GM19239 (cell line): ENCODE measurements around the gene TPSB2.

ENCODE experiments used
- DNase-seq: peaks from one replicate; pipeline ENCODE4 v3.0.0; 2011; ENCODE audit warnings: low spot score; ENCODE audit not compliant: insufficient read length
- FAIRE-seq: peaks from 2 replicates; lab custom pipeline; 2011; peaks lifted over from hg19 to GRCh38; lab: Jason Lieb, UNC

The TPSB2 gene

GRCh38 chr16:1222553-1223354, 7.2 kb downstream of the TPSB2 start:
- FAIRE-seq (no peak), DNase-seq (no peak)

- no peak for DNase-seq
- FAIRE-seq = no peak
Measured at GRCh38 chr16:1221628-1222552, 8.1 kb downstream of the TPSB2 start.

- FAIRE-seq (no peak), DNase-seq (no peak)
Measured at GRCh38 chr16:1220841-1221627, 8.9 kb downstream of the TPSB2 start.

GRCh38 chr16:1220098-1220728, 9.8 kb downstream of the TPSB2 start:
- DNase-seq (no peak), FAIRE-seq (no peak)

GRCh38 chr16:1218930-1219611, 10.9 kb downstream of the TPSB2 start:
- DNase-seq (no peak), FAIRE-seq (no peak)

GRCh38 chr16:1218061-1218929, 11.7 kb downstream of the TPSB2 start:
- FAIRE-seq (no peak), DNase-seq (no peak)

GRCh38 chr16:1217526-1217925, 12.5 kb downstream of the TPSB2 start:
- DNase-seq (no peak), FAIRE-seq (no peak)

GRCh38 chr16:1216681-1217400, 13.1 kb downstream of the TPSB2 start:
- DNase-seq = no peak
- no peak for FAIRE-seq

GRCh38 chr16:1216296-1216619, 13.7 kb downstream of the TPSB2 start:
- DNase-seq (no peak), FAIRE-seq (no peak)

GRCh38 chr16:1215574-1216295, 14.2 kb downstream of the TPSB2 start:
- no peak for DNase-seq
- FAIRE-seq = no peak

GRCh38 chr16:1214719-1215118, 15.3 kb downstream of the TPSB2 start:
- DNase-seq (no peak), FAIRE-seq (no peak)

- no peak for DNase-seq
- FAIRE-seq = no peak
Measured at GRCh38 chr16:1213796-1214372, 16.1 kb downstream of the TPSB2 start.

- no peak for FAIRE-seq
- DNase-seq = no peak
Measured at GRCh38 chr16:1213231-1213630, 16.8 kb downstream of the TPSB2 start.

- no peak for DNase-seq
- FAIRE-seq = no peak
Measured at GRCh38 chr16:1212616-1213194, 17.3 kb downstream of the TPSB2 start.

- no peak for FAIRE-seq
- DNase-seq = no peak
Measured at GRCh38 chr16:1211451-1212268, 18.3 kb downstream of the TPSB2 start.

- FAIRE-seq = no peak
- no peak for DNase-seq
Measured at GRCh38 chr16:1210461-1210860, 19.5 kb downstream of the TPSB2 start.
